ENCODE data around the gene RCVRN.

Gene RCVRN

GRCh38 chr17:9941305-9941704, 36.2 kb upstream of the RCVRN start:
- in situ Hi-C loops (cut with MboI; ENCODE audit: low sequenced_read_pairs, unreplicated experiment) = no loop called here
- TF ChIP-seq, protein P1, sequence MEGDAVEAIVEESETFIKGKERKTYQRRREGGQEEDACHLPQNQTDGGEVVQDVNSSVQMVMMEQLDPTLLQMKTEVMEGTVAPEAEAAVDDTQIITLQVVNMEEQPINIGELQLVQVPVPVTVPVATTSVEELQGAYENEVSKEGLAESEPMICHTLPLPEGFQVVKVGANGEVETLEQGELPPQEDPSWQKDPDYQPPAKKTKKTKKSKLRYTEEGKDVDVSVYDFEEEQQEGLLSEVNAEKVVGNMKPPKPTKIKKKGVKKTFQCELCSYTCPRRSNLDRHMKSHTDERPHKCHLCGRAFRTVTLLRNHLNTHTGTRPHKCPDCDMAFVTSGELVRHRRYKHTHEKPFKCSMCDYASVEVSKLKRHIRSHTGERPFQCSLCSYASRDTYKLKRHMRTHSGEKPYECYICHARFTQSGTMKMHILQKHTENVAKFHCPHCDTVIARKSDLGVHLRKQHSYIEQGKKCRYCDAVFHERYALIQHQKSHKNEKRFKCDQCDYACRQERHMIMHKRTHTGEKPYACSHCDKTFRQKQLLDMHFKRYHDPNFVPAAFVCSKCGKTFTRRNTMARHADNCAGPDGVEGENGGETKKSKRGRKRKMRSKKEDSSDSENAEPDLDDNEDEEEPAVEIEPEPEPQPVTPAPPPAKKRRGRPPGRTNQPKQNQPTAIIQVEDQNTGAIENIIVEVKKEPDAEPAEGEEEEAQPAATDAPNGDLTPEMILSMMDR (IDR thresholded peaks at IDR 0.05; ENCODE audit: borderline replicate concordance, control extremely low read depth, extremely low read depth, insufficient read depth, missing control alignments) = no peak
- no peak for DNase-seq (ENCODE audit: low spot score)

DNA sequence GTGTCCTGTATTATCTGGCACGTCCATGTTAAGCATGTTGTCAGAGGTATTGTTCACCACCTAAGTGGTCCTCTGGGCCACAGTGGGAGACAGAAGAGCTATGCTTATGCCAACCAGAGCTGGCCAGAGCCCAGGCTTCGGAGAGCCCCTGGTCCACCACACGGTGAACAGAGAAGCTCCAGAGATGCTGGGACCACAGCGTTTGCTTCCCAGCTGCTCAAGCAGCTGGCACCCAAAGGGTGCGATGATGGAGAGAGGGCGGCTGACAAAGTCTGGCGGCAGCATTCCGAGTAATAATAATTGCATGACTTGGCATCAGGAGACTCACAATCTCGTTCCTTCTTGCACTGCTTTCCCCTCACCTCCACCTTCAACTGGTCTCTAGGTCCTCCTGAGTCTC, 35.8 kb upstream of the RCVRN start:
- in situ Hi-C loops (cut with MboI; ENCODE audit: low sequenced_read_pairs, unreplicated experiment) = no loop called here
- TF ChIP-seq, protein P1 (IDR thresholded peaks at IDR 0.05; ENCODE audit: borderline replicate concordance, control extremely low read depth, extremely low read depth, insufficient read depth, missing control alignments) = no peak
- DNase-seq (ENCODE audit: low spot score) = no peak

DNA sequence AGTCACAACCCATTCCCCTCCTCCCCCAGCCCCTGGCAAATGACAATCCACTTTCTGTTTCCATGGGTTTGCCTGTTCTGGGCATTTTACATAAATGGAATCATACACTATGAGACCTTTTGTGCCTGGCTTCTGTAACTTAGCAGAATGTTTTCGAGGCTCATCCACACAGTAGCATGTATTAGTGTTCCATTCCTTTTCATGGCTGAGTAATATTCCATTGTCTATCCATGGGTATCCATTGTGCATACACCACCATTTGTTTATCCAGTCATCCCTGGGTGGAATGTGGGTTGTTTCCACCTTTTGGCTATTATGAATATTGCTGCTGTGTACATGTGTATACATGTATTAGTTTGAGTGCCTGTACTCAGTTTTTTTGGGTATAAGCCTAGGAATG, 33.7 kb upstream of the RCVRN start:
- in situ Hi-C loops (cut with MboI; ENCODE audit: low sequenced_read_pairs, unreplicated experiment) = no loop called here
- DNase-seq (ENCODE audit: low spot score) = no peak
- TF ChIP-seq, protein P1 (IDR thresholded peaks at IDR 0.05; ENCODE audit: borderline replicate concordance, control extremely low read depth, extremely low read depth, insufficient read depth, missing control alignments) = no peak

GRCh38 chr17:9937901-9938300, 32.8 kb upstream of the RCVRN start:
- no peak for DNase-seq (ENCODE audit: low spot score)
- in situ Hi-C loops (cut with MboI; ENCODE audit: low sequenced_read_pairs, unreplicated experiment) = no loop called here

DNA sequence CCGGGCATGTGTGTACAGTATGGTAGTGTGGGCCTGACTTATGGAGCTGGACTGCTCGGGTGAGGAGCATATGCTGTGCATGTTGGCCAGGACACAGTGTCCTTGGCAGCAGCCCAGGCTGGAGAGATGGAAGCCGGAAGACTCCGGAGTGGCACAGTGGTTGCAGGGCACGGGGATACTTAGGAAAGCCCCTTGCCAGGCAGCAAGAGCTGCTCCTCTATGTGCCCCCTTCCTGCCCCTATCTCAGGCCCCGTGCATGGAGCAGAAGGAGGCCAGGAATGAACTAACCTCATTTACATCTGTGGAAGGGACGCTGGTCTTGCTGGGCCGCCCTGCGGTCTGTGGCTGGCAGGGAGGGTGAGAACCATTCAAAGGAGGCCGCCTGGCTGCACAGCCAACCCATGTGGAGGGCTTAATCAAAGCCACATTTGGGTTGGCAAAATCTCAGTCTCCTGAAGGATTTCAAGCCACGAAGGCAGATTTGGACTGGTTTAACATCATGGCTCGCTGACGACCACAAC, 32.2 kb upstream of the RCVRN start:
- in situ Hi-C loops (cut with MboI; ENCODE audit: low sequenced_read_pairs, unreplicated experiment) = no loop called here

More at GRCh38 chr17:9937901-9938300, 32.8 kb upstream of the RCVRN start:
- TF ChIP-seq, protein P1 (IDR thresholded peaks at IDR 0.05; ENCODE audit: borderline replicate concordance, control extremely low read depth, extremely low read depth, insufficient read depth, missing control alignments) = no peak

GRCh38 chr17:9936095-9936494, 31.0 kb upstream of the RCVRN start:
- in situ Hi-C loops (cut with MboI; ENCODE audit: low sequenced_read_pairs, unreplicated experiment) = no loop called here
- TF ChIP-seq, protein P1 (IDR thresholded peaks at IDR 0.05; ENCODE audit: borderline replicate concordance, control extremely low read depth, extremely low read depth, insufficient read depth, missing control alignments) = no peak
- DNase-seq (ENCODE audit: low spot score) = no peak

More for the DNA sequence above, 32.2 kb upstream of the RCVRN start:
- TF ChIP-seq, protein P1 (IDR thresholded peaks at IDR 0.05; ENCODE audit: borderline replicate concordance, control extremely low read depth, extremely low read depth, insufficient read depth, missing control alignments) = no peak
- DNase-seq (ENCODE audit: low spot score) = no peak

Data from GM13976 (cell line).